HFFc6 (cell line): Measurements from ENCODE around the gene KCNB1. TPM values are rescaled to one million over a fixed set of nuclear protein-coding genes. Genes with fewer than 3 reads are reported as not detected.

Source experiments
- DNase-seq: peaks from one replicate; pipeline ENCODE4 v3.0.0-alpha.2; 2018
- H3K27ac Mint-ChIP-seq: 2 replicates; pipeline ENCODE4 v1.8.0; 2020; ENCODE audit warnings: mild to moderate bottlenecking, mixed read lengths
- H3K27me3 Mint-ChIP-seq: 2 replicates; pipeline ENCODE4 v1.8.0; 2021; ENCODE audit warnings: mild to moderate bottlenecking, moderate library complexity, mixed read lengths; ENCODE audit not compliant: insufficient read depth
- H3K36me3 Mint-ChIP-seq: 2 replicates; pipeline ENCODE4 v1.8.0; 2021; ENCODE audit warnings: low read depth, mixed read lengths
- H3K4me1 Mint-ChIP-seq: 2 replicates; pipeline ENCODE4 v1.8.0; 2020; ENCODE audit warnings: low read depth, mixed read lengths
- H3K4me3 Mint-ChIP-seq: 2 replicates; pipeline ENCODE4 v1.8.0; 2020; ENCODE audit warnings: mild to moderate bottlenecking, moderate library complexity, mixed read lengths
- H3K9me3 Mint-ChIP-seq: 2 replicates; pipeline ENCODE4 v1.8.0; 2020; ENCODE audit warnings: mild to moderate bottlenecking, mixed read lengths
- CTCF ChIP-seq: fragments of 200-600 bp; sonication (generic); IDR thresholded peaks from 2 replicates; pipeline ENCODE4 v1.5.0; 2021; ENCODE audit warnings: antibody characterized with exemption, mild to moderate bottlenecking
- long read RNA-seq: library from polyadenylated mRNA; unstranded; transcript quantifications from one replicate; pipeline ENCODE4 v2.0.0, GENCODE V29; 2019
- total RNA-seq, 6 experiments: library from RNA; stranded (reverse); fragmentation: NEBNext Ultra II Directional; extraction: Animal tissue kit (Norgen Biotek cat#: 25700); gene quantifications; 2 replicates in 1 of 6; 3 replicates in 5 of 6; pipeline ENCODE4 v1.2.3, GENCODE V29; 2021

Gene KCNB1
- 1 to 10 TPM in 1 of 6 experiments, under 1 TPM in 5; 0.05 to 1.2 (median 0.20) TPM for total RNA-seq
- long read RNA-seq, partial matches to known transcripts = 0 of 1 reads
- long read RNA-seq, other reads (novel, unspliced or antisense) = 1 of 1 reads

- H3K27me3 Mint-ChIP-seq = peaks cover 37% of the 10 kb centered on the region
- H3K36me3 Mint-ChIP-seq = no peaks in the 10 kb centered on the region
- H3K4me1 Mint-ChIP-seq = 0 out of 2 replicates have a peak, but pooled peaks cover 5% of the 10 kb centered on the region
- no peaks in the 10 kb centered on the region for H3K9me3 Mint-ChIP-seq
- H3K4me3 Mint-ChIP-seq = no peak within 1 kb of the TSS; the same call in 1 of the 2 replicates
- peak; percentile 8 for DNase-seq
- H3K27ac Mint-ChIP-seq = no peak within 1 kb of the TSS
- TF ChIP-seq CTCF = peak; percentile 40
Observed at GRCh38 chr20:49482621-49483017, at the start of gene KCNB1. Gene KCNB1, minus strand, starts transcription at chr20:49482668. Its CDS starts 188 bp downstream, at chr20:49482480.

- H3K27ac Mint-ChIP-seq = no peak overlapping the region
- H3K4me1 Mint-ChIP-seq = no peaks in the 10 kb centered on the region
- peaks cover 23% of the 10 kb centered on the region for H3K27me3 Mint-ChIP-seq
- H3K9me3 Mint-ChIP-seq = no peaks in the 10 kb centered on the region
- no peaks in the 10 kb centered on the region for H3K36me3 Mint-ChIP-seq
- no peak for DNase-seq
- H3K4me3 Mint-ChIP-seq = no peak overlapping the region
- TF ChIP-seq CTCF = no peak
Observed at GRCh38 chr20:49529470-49529869, 47.0 kb upstream of the KCNB1 start.

- Mint-ChIP-seq H3K4me1 (no peaks in the 10 kb centered on the region), H3K36me3 (no peaks in the 10 kb centered on the region), H3K4me3 (no peak overlapping the region), H3K27me3 (peaks cover 30% of the 10 kb centered on the region), H3K27ac (no peak overlapping the region), H3K9me3 (no peaks in the 10 kb centered on the region)
- TF ChIP-seq CTCF = no peak
- DNase-seq = no peak
Observed at GRCh38 chr20:49526568-49526967, 44.1 kb upstream of the KCNB1 start.

- Mint-ChIP-seq H3K9me3 (no peaks in the 10 kb centered on the region), H3K4me3 (no peak overlapping the region), H3K27me3 (peaks cover 28% of the 10 kb centered on the region), H3K36me3 (no peaks in the 10 kb centered on the region), H3K4me1 (no peaks in the 10 kb centered on the region), H3K27ac (no peak overlapping the region)
- DNase-seq = no peak
- no peak for TF ChIP-seq CTCF
Observed at GRCh38 chr20:49526056-49526455, 43.6 kb upstream of the KCNB1 start.

- Mint-ChIP-seq H3K27ac (no peak overlapping the region), H3K9me3 (no peaks in the 10 kb centered on the region), H3K4me1 (no peaks in the 10 kb centered on the region), H3K36me3 (no peaks in the 10 kb centered on the region), H3K27me3 (peaks cover 33% of the 10 kb centered on the region), H3K4me3 (no peak overlapping the region)
- DNase-seq = no peak
- no peak for TF ChIP-seq CTCF
Observed at GRCh38 chr20:49523767-49524360, 41.4 kb upstream of the KCNB1 start.
